ENCODE results near the gene KCNE4.

Gene KCNE4

GRCh38 chr2:223054193-223054781, 2.3 kb downstream of the KCNE4 start:
- no peak overlapping the region for H3K27ac ChIP-seq (ENCODE audit: low read length)
- H3F3A ChIP-seq (ENCODE audit: insufficient read depth, low read length) = no peaks in the 10 kb centered on the region
- H3K9me2 ChIP-seq (replicated peaks; ENCODE audit: insufficient read depth, low read length) = no peaks in the 10 kb centered on the region
- TF ChIP-seq CTCF (IDR thresholded peaks at IDR 0.05; ENCODE audit: low read length) (no peak), EZH2phosphoT487 (IDR thresholded peaks at IDR 0.05; ENCODE audit: low read length) (no peak), EZH2 (optimal IDR thresholded peaks at IDR 0.05; ENCODE audit: low read depth, low read length) (no peak)
- no peaks in the 10 kb centered on the region for H3K9me3 ChIP-seq (replicated peaks; ENCODE audit: insufficient read depth, low read length)
- no peaks in the 10 kb centered on the region for H3K79me2 ChIP-seq (ENCODE audit: low read length)
- H2AFZ ChIP-seq (ENCODE audit: low read length) = no peak overlapping the region
- no peak overlapping the region for H3K9ac ChIP-seq (ENCODE audit: low read length)
- H4K20me1 ChIP-seq (ENCODE audit: insufficient read depth, low read length) = no peaks in the 10 kb centered on the region
- H3K4me1 ChIP-seq (ENCODE audit: low read length) = no peaks in the 10 kb centered on the region
- no peaks in the 10 kb centered on the region for H3K36me3 ChIP-seq (replicated peaks; ENCODE audit: insufficient read depth, low read length)
- H3K4me3 ChIP-seq (ENCODE audit: low read length) = no peak overlapping the region
- DNase-seq = no peak
- H3K27me3 ChIP-seq (replicated peaks; ENCODE audit: insufficient read depth, low read length) = no peaks in the 10 kb centered on the region
- H3K4me2 ChIP-seq (ENCODE audit: low read depth, low read length) = no peak overlapping the region

- no peaks in the 10 kb centered on the region for H3K4me1 ChIP-seq (ENCODE audit: low read length)
Measured at GRCh38 chr2:223055140-223055539, 3.1 kb downstream of the KCNE4 start.

GRCh38 chr2:223055836-223056235, 3.8 kb downstream of the KCNE4 start:
- H3K27ac ChIP-seq (ENCODE audit: low read length) = no peak overlapping the region
- no peaks in the 10 kb centered on the region for H3K9me3 ChIP-seq (replicated peaks; ENCODE audit: insufficient read depth, low read length)
- H3K4me3 ChIP-seq (ENCODE audit: low read length) = no peak overlapping the region
- TF ChIP-seq CTCF (IDR thresholded peaks at IDR 0.05; ENCODE audit: low read length) = no peak
- TF ChIP-seq EZH2 (optimal IDR thresholded peaks at IDR 0.05; ENCODE audit: low read depth, low read length) = no peak
- no peak for TF ChIP-seq EZH2phosphoT487 (IDR thresholded peaks at IDR 0.05; ENCODE audit: low read length)
- no peak for DNase-seq
- no peaks in the 10 kb centered on the region for H3K9me2 ChIP-seq (replicated peaks; ENCODE audit: insufficient read depth, low read length)
- no peak overlapping the region for H3K4me2 ChIP-seq (ENCODE audit: low read depth, low read length)
- H3F3A ChIP-seq (ENCODE audit: insufficient read depth, low read length) = no peaks in the 10 kb centered on the region
- no peaks in the 10 kb centered on the region for H3K79me2 ChIP-seq (ENCODE audit: low read length)
- H3K36me3 ChIP-seq (replicated peaks; ENCODE audit: insufficient read depth, low read length) = no peaks in the 10 kb centered on the region
- no peaks in the 10 kb centered on the region for H4K20me1 ChIP-seq (ENCODE audit: insufficient read depth, low read length)
- no peaks in the 10 kb centered on the region for H3K27me3 ChIP-seq (replicated peaks; ENCODE audit: insufficient read depth, low read length)
- H3K9ac ChIP-seq (ENCODE audit: low read length) = no peak overlapping the region
- H2AFZ ChIP-seq (ENCODE audit: low read length) = no peak overlapping the region
- no peaks in the 10 kb centered on the region for H3K4me1 ChIP-seq (ENCODE audit: low read length)

More at GRCh38 chr2:223055140-223055539, 3.1 kb downstream of the KCNE4 start:
- H3K9ac ChIP-seq (ENCODE audit: low read length) = no peak overlapping the region
- no peak overlapping the region for H3K4me3 ChIP-seq (ENCODE audit: low read length)
- no peaks in the 10 kb centered on the region for H4K20me1 ChIP-seq (ENCODE audit: insufficient read depth, low read length)
- TF ChIP-seq CTCF (IDR thresholded peaks at IDR 0.05; ENCODE audit: low read length) (no peak), EZH2 (optimal IDR thresholded peaks at IDR 0.05; ENCODE audit: low read depth, low read length) (no peak), EZH2phosphoT487 (IDR thresholded peaks at IDR 0.05; ENCODE audit: low read length) (no peak)
- H3K27ac ChIP-seq (ENCODE audit: low read length) = no peak overlapping the region
- H3K4me2 ChIP-seq (ENCODE audit: low read depth, low read length) = no peak overlapping the region
- H3F3A ChIP-seq (ENCODE audit: insufficient read depth, low read length) = no peaks in the 10 kb centered on the region
- H2AFZ ChIP-seq (ENCODE audit: low read length) = no peak overlapping the region
- H3K27me3 ChIP-seq (replicated peaks; ENCODE audit: insufficient read depth, low read length) = no peaks in the 10 kb centered on the region
- DNase-seq = no peak
- H3K9me2 ChIP-seq (replicated peaks; ENCODE audit: insufficient read depth, low read length) = no peaks in the 10 kb centered on the region
- no peaks in the 10 kb centered on the region for H3K36me3 ChIP-seq (replicated peaks; ENCODE audit: insufficient read depth, low read length)
- no peaks in the 10 kb centered on the region for H3K9me3 ChIP-seq (replicated peaks; ENCODE audit: insufficient read depth, low read length)
- no peaks in the 10 kb centered on the region for H3K79me2 ChIP-seq (ENCODE audit: low read length)
